Activated CD4-positive, CD25-positive, alpha-beta regulatory T cell treated with anti-CD3 and anti-CD28 coated beads, Interleukin-2, amount 50 U/mL, for 72 hours (primary cell): ENCODE measurements around the gene STK33.
"Not testable (repeated sequence)": the region's sequence is repeated elsewhere in the genome, so short reads cannot be mapped to it uniquely, and the experiment has no call there.

Experiments
- DNase-seq: peaks from one replicate; pipeline ENCODE4 v3.0.0; 2021

The STK33 gene

GRCh38 chr11:8533332-8533731, 60.7 kb downstream of the STK33 start:
- DNase-seq, result no peak

GRCh38 chr11:8532475-8532874, 61.6 kb downstream of the STK33 start:
- no peak for DNase-seq

GRCh38 chr11:8531982-8532381, 62.0 kb downstream of the STK33 start:
- DNase-seq, result no peak

GRCh38 chr11:8531312-8531711, 62.7 kb downstream of the STK33 start:
- DNase-seq, result no peak

- DNase-seq, result no peak
Measured at GRCh38 chr11:8527939-8528338, 66.1 kb downstream of the STK33 start.

- DNase-seq, result no peak
Measured at GRCh38 chr11:8523396-8523795, 70.6 kb downstream of the STK33 start.

GRCh38 chr11:8512547-8512946, 81.5 kb downstream of the STK33 start:
- no peak for DNase-seq

- no peak for DNase-seq
Measured at GRCh38 chr11:8503910-8504364, 90.1 kb downstream of the STK33 start.

GRCh38 chr11:8501836-8502235, 92.2 kb downstream of the STK33 start:
- DNase-seq, result no peak

GRCh38 chr11:8488395-8488794, 105.6 kb downstream of the STK33 start:
- no peak for DNase-seq

- no peak for DNase-seq
Measured at GRCh38 chr11:8487261-8487660, 106.8 kb downstream of the STK33 start.

- no peak for DNase-seq
Measured at GRCh38 chr11:8484251-8484650, 109.8 kb downstream of the STK33 start.

GRCh38 chr11:8480858-8481257, 113.2 kb downstream of the STK33 start:
- DNase-seq, result no peak

- no peak for DNase-seq
Measured at GRCh38 chr11:8477680-8478079, 116.3 kb downstream of the STK33 start.

GRCh38 chr11:8477151-8477550, 116.9 kb downstream of the STK33 start:
- DNase-seq, result no peak

GRCh38 chr11:8467806-8468205, 126.2 kb downstream of the STK33 start:
- DNase-seq, result not testable (repeated sequence)

- not testable (repeated sequence) for DNase-seq
Measured at GRCh38 chr11:8467356-8467755, 126.7 kb downstream of the STK33 start.

GRCh38 chr11:8466884-8467283, 127.1 kb downstream of the STK33 start:
- not testable (repeated sequence) for DNase-seq

- no peak for DNase-seq
Measured at GRCh38 chr11:8459711-8460399, 134.2 kb downstream of the STK33 start.

GRCh38 chr11:8442301-8442700, 151.7 kb downstream of the STK33 start:
- no peak for DNase-seq

- no peak for DNase-seq
Measured at GRCh38 chr11:8440649-8441048, 153.4 kb downstream of the STK33 start.

GRCh38 chr11:8429483-8429882, 164.5 kb downstream of the STK33 start:
- DNase-seq, result no peak

- no peak for DNase-seq
Measured at GRCh38 chr11:8426076-8426475, 168.0 kb downstream of the STK33 start.

GRCh38 chr11:8415195-8415594, 178.8 kb downstream of the STK33 start:
- no peak for DNase-seq
